Fibroblast of skin of abdomen (primary cell): ENCODE measurements around the gene CKLF.
"Not testable (repeated sequence)": the region's sequence is repeated elsewhere in the genome, so short reads cannot be mapped to it uniquely, and the experiment has no call there.

Experiments used
- DNase-seq: peaks from one replicate; pipeline ENCODE4 v3.0.0-alpha.2; 2013

The CKLF gene

GRCh38 chr16:66543541-66543940 is 8.8 kb upstream of the CKLF start:
- no peak for DNase-seq

- DNase-seq = no peak
These were observed 8.2 kb upstream of the CKLF start for GRCh38 chr16:66544016-66544757.

GRCh38 chr16:66547101-66547989 is 5.0 kb upstream of the CKLF start:
- DNase-seq = no peak

- no peak for DNase-seq
These were observed 4.3 kb upstream of the CKLF start for GRCh38 chr16:66548068-66548467.

GRCh38 chr16:66548868-66549267 is 3.5 kb upstream of the CKLF start:
- DNase-seq = no peak

GRCh38 chr16:66549284-66550131 is 2.9 kb upstream of the CKLF start, which contains the start of gene TK2:
Gene TK2 (minus strand): TSS chr16:66550122. CDS start chr16:66550061, 61 bp downstream.
- peak; percentile 73 for DNase-seq

- DNase-seq = peak; percentile 31
These were observed 1.0 kb upstream of the CKLF start for GRCh38 chr16:66551348-66551759.

GRCh38 chr16:66551788-66552285 is 539 bp upstream of the CKLF start:
- no peak for DNase-seq

- DNase-seq = no peak
These were observed 847 bp downstream of the CKLF start for GRCh38 chr16:66553223-66553622.

- no peak for DNase-seq
These were observed 1.6 kb downstream of the CKLF start for GRCh38 chr16:66554021-66554420.

- no peak for DNase-seq
These were observed 2.1 kb downstream of the CKLF start for GRCh38 chr16:66554495-66554894.

GRCh38 chr16:66560107-66560506 is 7.7 kb downstream of the CKLF start:
- no peak for DNase-seq

- no peak for DNase-seq
These were observed 9.2 kb downstream of the CKLF start for GRCh38 chr16:66561381-66562080.

GRCh38 chr16:66562409-66562808 is 10.0 kb downstream of the CKLF start:
- no peak for DNase-seq

- no peak for DNase-seq
These were observed 10.6 kb downstream of the CKLF start for GRCh38 chr16:66562986-66563385.

- no peak for DNase-seq
These were observed 11.4 kb downstream of the CKLF start for GRCh38 chr16:66563574-66564334.

- DNase-seq = no peak
These were observed 13.9 kb downstream of the CKLF start, which contains the start of gene CMTM1 for GRCh38 chr16:66566051-66566901. Gene CMTM1 (plus strand): TSS chr16:66566439. CDS start chr16:66566514, 75 bp downstream.

GRCh38 chr16:66567270-66567669 is 14.9 kb downstream of the CKLF start:
- DNase-seq = not testable (repeated sequence)

- no peak for DNase-seq
These were observed 16.0 kb downstream of the CKLF start for GRCh38 chr16:66568355-66568754.

GRCh38 chr16:66569131-66569530 is 16.8 kb downstream of the CKLF start:
- DNase-seq = peak; percentile 43
